Neutrophil (primary cell): ENCODE results near the gene NLRP9.

Experiments
- H3K27ac ChIP-seq: fragments of 200-600 bp; sonication (generic); 2 replicates; pipeline ENCODE4 v1.5.1; 2016; ENCODE audit warnings: mild to moderate bottlenecking, moderate library complexity
- H3K27me3 ChIP-seq: fragments of 200-600 bp; sonication (generic); 2 replicates; pipeline ENCODE4 v1.6.0; 2016; ENCODE audit warnings: mild to moderate bottlenecking
- H3K36me3 ChIP-seq: fragments of 200-600 bp; sonication (generic); 2 replicates; pipeline ENCODE4 v1.5.1; 2017
- H3K4me1 ChIP-seq, 2 experiments: fragments of 200-600 bp in 1 of 2; sonication (generic) in 1 of 2; 1 replicate in 1 of 2; 2 replicates in 1 of 2; pipeline versions ENCODE4 v1.5.1 to v1.6.1; 2013 to 2016; ENCODE audit warnings: low read depth in 1 of 2, low read length in 1 of 2, mild to moderate bottlenecking in 1 of 2, moderate library complexity in 1 of 2; ENCODE audit not compliant: control insufficient read depth in 1 of 2, insufficient read depth in 1 of 2
- H3K4me3 ChIP-seq, 2 experiments: fragments of 200-600 bp in 1 of 2; sonication (generic) in 1 of 2; 1 replicate in 1 of 2; 2 replicates in 1 of 2; pipeline ENCODE4 v1.5.1; 2013 to 2016; ENCODE audit warnings: low read depth in 1 of 2, low read length in 1 of 2, mild to moderate bottlenecking in 1 of 2, moderate library complexity in 1 of 2
- H3K9me3 ChIP-seq: fragments of 200-600 bp; sonication (generic); 2 replicates; pipeline ENCODE4 v1.5.1; 2016
- CTCF ChIP-seq: fragments of 200-600 bp; sonication (generic); IDR thresholded peaks from 2 replicates; pipeline ENCODE4 v1.5.1; 2016; ENCODE audit warnings: antibody characterized with exemption

The NLRP9 gene

GRCh38 chr19:55670280-55671053, 67.7 kb downstream of the NLRP9 start:
- no peak for TF ChIP-seq CTCF
- Histone ChIP-seq H3K27ac (no peak overlapping the region), H3K4me1 (peaks cover 6 to 8% of the 10 kb centered on the region in 2 experiments), H3K27me3 (no peaks in the 10 kb centered on the region), H3K9me3 (no peaks in the 10 kb centered on the region), H3K4me3 (no peak overlapping the region), H3K36me3 (peaks cover 73% of the 10 kb centered on the region)

GRCh38 chr19:55669418-55670279, 68.6 kb downstream of the NLRP9 start:
- peaks cover 81% of the 10 kb centered on the region for H3K36me3 ChIP-seq
- H3K4me1 ChIP-seq: peaks cover 4 to 6% of the 10 kb centered on the region in 2 experiments
- no peak overlapping the region for H3K4me3 ChIP-seq
- no peaks in the 10 kb centered on the region for H3K27me3 ChIP-seq
- no peak for TF ChIP-seq CTCF
- no peak overlapping the region for H3K27ac ChIP-seq
- no peaks in the 10 kb centered on the region for H3K9me3 ChIP-seq

GRCh38 chr19:55668603-55669348, 69.4 kb downstream of the NLRP9 start:
- Histone ChIP-seq H3K9me3 (no peaks in the 10 kb centered on the region), H3K4me3 (no peak overlapping the region), H3K27ac (no peak overlapping the region), H3K27me3 (no peaks in the 10 kb centered on the region), H3K36me3 (peaks cover 85% of the 10 kb centered on the region), H3K4me1 (no peaks in the 10 kb centered on the region)
- no peak for TF ChIP-seq CTCF

GRCh38 chr19:55667958-55668357, 70.2 kb downstream of the NLRP9 start:
- no peak for TF ChIP-seq CTCF
- no peaks in the 10 kb centered on the region for H3K4me1 ChIP-seq
- H3K9me3 ChIP-seq: no peaks in the 10 kb centered on the region
- H3K27ac ChIP-seq: no peak overlapping the region
- H3K4me3 ChIP-seq: no peak overlapping the region
- H3K36me3 ChIP-seq: peaks cover 89% of the 10 kb centered on the region
- H3K27me3 ChIP-seq: no peaks in the 10 kb centered on the region

GRCh38 chr19:55667511-55667910, 70.7 kb downstream of the NLRP9 start:
- H3K4me3 ChIP-seq: no peak overlapping the region
- no peaks in the 10 kb centered on the region for H3K27me3 ChIP-seq
- TF ChIP-seq CTCF: no peak
- H3K27ac ChIP-seq: no peak overlapping the region
- H3K4me1 ChIP-seq: no peaks in the 10 kb centered on the region
- H3K36me3 ChIP-seq: peaks cover 93% of the 10 kb centered on the region
- H3K9me3 ChIP-seq: no peaks in the 10 kb centered on the region
